Left hindlimb (tissue), 1 donor: Measurements from ENCODE around the gene FAM107B.

Experiments
- DNase-seq: peaks from one replicate; pipeline ENCODE4 v3.0.0-alpha.2; 2018

The FAM107B gene

GRCh38 chr10:14550471-14550981 lies 224.2 kb downstream of the FAM107B start:
- no peak for DNase-seq

GRCh38 chr10:14549496-14549895 lies 225.2 kb downstream of the FAM107B start:
- no peak for DNase-seq

- DNase-seq = no peak
These were observed 225.7 kb downstream of the FAM107B start for GRCh38 chr10:14548970-14549369.

GRCh38 chr10:14548474-14548873 lies 226.2 kb downstream of the FAM107B start:
- no peak for DNase-seq

- no peak for DNase-seq
These were observed 226.9 kb downstream of the FAM107B start for GRCh38 chr10:14547816-14548215.

GRCh38 chr10:14545827-14546226 lies 228.9 kb downstream of the FAM107B start:
- no peak for DNase-seq

GRCh38 chr10:14543904-14544210 lies 230.8 kb downstream of the FAM107B start:
- DNase-seq = no peak

GRCh38 chr10:14543046-14543903 lies 231.4 kb downstream of the FAM107B start:
- DNase-seq = no peak

- no peak for DNase-seq
These were observed 233.3 kb downstream of the FAM107B start for GRCh38 chr10:14541379-14541778.

GRCh38 chr10:14540611-14541010 lies 234.1 kb downstream of the FAM107B start:
- DNase-seq = no peak

GRCh38 chr10:14540062-14540461 lies 234.6 kb downstream of the FAM107B start:
- DNase-seq = no peak

GRCh38 chr10:14539176-14539575 lies 235.5 kb downstream of the FAM107B start:
- no peak for DNase-seq

GRCh38 chr10:14536241-14537213 lies 238.2 kb downstream of the FAM107B start:
- DNase-seq = peak; percentile 73

GRCh38 chr10:14535457-14536130 lies 239.1 kb downstream of the FAM107B start:
- no peak for DNase-seq

GRCh38 chr10:14534152-14534551 lies 240.5 kb downstream of the FAM107B start:
- DNase-seq = no peak

GRCh38 chr10:14533295-14533694 lies 241.4 kb downstream of the FAM107B start:
- no peak for DNase-seq

GRCh38 chr10:14532473-14533251 lies 242.0 kb downstream of the FAM107B start:
- DNase-seq = no peak

GRCh38 chr10:14531974-14532373 lies 242.7 kb downstream of the FAM107B start:
- DNase-seq = no peak

- no peak for DNase-seq
These were observed 244.2 kb downstream of the FAM107B start for GRCh38 chr10:14530465-14530864.

GRCh38 chr10:14529351-14529750 lies 245.3 kb downstream of the FAM107B start:
- no peak for DNase-seq

GRCh38 chr10:14528450-14528849 lies 246.2 kb downstream of the FAM107B start:
- no peak for DNase-seq

- no peak for DNase-seq
These were observed 246.8 kb downstream of the FAM107B start for GRCh38 chr10:14527915-14528314.
